ENCODE results near the gene LAMB3. TPM values are rescaled to one million over a fixed set of nuclear protein-coding genes. Genes with fewer than 3 reads are reported as not detected.

LAMB3 gene
- total RNA-seq, 1 experiment from 2014 or later: 0.85 TPM

DNA sequence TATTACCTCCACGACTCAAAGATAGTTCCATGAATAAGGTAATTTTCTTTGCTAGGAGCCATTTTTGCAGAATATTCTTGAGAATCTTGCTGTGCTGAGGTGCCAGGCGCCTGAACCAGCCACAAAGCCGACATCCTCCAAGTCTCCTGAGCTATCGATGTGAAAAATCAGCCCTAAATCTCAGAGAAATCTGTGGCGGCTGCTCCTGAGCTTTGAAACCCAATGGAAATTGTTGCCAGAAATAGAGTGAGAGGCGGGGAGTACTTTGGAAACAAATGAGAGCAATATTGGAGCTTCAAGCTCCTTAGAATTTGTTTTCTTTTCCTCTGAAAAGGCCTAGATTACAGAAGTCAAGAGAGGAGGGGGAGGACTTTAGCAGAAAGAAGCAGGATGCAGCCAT lies 62.4 kb downstream of the LAMB3 start (continued):
- TF ChIP-seq, protein P1, sequence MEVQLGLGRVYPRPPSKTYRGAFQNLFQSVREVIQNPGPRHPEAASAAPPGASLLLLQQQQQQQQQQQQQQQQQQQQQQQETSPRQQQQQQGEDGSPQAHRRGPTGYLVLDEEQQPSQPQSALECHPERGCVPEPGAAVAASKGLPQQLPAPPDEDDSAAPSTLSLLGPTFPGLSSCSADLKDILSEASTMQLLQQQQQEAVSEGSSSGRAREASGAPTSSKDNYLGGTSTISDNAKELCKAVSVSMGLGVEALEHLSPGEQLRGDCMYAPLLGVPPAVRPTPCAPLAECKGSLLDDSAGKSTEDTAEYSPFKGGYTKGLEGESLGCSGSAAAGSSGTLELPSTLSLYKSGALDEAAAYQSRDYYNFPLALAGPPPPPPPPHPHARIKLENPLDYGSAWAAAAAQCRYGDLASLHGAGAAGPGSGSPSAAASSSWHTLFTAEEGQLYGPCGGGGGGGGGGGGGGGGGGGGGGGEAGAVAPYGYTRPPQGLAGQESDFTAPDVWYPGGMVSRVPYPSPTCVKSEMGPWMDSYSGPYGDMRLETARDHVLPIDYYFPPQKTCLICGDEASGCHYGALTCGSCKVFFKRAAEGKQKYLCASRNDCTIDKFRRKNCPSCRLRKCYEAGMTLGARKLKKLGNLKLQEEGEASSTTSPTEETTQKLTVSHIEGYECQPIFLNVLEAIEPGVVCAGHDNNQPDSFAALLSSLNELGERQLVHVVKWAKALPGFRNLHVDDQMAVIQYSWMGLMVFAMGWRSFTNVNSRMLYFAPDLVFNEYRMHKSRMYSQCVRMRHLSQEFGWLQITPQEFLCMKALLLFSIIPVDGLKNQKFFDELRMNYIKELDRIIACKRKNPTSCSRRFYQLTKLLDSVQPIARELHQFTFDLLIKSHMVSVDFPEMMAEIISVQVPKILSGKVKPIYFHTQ (CRISPR knock-in tag; IDR thresholded peaks at IDR 0.05): no peak
- TF ChIP-seq, protein P2, sequence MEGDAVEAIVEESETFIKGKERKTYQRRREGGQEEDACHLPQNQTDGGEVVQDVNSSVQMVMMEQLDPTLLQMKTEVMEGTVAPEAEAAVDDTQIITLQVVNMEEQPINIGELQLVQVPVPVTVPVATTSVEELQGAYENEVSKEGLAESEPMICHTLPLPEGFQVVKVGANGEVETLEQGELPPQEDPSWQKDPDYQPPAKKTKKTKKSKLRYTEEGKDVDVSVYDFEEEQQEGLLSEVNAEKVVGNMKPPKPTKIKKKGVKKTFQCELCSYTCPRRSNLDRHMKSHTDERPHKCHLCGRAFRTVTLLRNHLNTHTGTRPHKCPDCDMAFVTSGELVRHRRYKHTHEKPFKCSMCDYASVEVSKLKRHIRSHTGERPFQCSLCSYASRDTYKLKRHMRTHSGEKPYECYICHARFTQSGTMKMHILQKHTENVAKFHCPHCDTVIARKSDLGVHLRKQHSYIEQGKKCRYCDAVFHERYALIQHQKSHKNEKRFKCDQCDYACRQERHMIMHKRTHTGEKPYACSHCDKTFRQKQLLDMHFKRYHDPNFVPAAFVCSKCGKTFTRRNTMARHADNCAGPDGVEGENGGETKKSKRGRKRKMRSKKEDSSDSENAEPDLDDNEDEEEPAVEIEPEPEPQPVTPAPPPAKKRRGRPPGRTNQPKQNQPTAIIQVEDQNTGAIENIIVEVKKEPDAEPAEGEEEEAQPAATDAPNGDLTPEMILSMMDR (IDR thresholded peaks at IDR 0.05): no peak
- TF ChIP-seq, protein P3, sequence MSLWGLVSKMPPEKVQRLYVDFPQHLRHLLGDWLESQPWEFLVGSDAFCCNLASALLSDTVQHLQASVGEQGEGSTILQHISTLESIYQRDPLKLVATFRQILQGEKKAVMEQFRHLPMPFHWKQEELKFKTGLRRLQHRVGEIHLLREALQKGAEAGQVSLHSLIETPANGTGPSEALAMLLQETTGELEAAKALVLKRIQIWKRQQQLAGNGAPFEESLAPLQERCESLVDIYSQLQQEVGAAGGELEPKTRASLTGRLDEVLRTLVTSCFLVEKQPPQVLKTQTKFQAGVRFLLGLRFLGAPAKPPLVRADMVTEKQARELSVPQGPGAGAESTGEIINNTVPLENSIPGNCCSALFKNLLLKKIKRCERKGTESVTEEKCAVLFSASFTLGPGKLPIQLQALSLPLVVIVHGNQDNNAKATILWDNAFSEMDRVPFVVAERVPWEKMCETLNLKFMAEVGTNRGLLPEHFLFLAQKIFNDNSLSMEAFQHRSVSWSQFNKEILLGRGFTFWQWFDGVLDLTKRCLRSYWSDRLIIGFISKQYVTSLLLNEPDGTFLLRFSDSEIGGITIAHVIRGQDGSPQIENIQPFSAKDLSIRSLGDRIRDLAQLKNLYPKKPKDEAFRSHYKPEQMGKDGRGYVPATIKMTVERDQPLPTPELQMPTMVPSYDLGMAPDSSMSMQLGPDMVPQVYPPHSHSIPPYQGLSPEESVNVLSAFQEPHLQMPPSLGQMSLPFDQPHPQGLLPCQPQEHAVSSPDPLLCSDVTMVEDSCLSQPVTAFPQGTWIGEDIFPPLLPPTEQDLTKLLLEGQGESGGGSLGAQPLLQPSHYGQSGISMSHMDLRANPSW (CRISPR knock-in tag; conservative IDR thresholded peaks at IDR 0.05; ENCODE audit: low read depth): no peak
- TF ChIP-seq, protein P4, sequence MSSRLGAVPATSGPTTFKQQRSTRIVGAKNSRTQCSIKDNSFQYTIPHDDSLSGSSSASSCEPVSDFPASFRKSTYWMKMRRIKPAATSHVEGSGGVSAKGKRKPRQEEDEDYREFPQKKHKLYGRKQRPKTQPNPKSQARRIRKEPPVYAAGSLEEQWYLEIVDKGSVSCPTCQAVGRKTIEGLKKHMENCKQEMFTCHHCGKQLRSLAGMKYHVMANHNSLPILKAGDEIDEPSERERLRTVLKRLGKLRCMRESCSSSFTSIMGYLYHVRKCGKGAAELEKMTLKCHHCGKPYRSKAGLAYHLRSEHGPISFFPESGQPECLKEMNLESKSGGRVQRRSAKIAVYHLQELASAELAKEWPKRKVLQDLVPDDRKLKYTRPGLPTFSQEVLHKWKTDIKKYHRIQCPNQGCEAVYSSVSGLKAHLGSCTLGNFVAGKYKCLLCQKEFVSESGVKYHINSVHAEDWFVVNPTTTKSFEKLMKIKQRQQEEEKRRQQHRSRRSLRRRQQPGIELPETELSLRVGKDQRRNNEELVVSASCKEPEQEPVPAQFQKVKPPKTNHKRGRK (CRISPR knock-in tag; IDR thresholded peaks at IDR 0.05; ENCODE audit: borderline replicate concordance): no peak
- no peak for TF ChIP-seq CBFB (CRISPR knock-in tag; IDR thresholded peaks at IDR 0.05; ENCODE audit: low read depth)

DNA sequence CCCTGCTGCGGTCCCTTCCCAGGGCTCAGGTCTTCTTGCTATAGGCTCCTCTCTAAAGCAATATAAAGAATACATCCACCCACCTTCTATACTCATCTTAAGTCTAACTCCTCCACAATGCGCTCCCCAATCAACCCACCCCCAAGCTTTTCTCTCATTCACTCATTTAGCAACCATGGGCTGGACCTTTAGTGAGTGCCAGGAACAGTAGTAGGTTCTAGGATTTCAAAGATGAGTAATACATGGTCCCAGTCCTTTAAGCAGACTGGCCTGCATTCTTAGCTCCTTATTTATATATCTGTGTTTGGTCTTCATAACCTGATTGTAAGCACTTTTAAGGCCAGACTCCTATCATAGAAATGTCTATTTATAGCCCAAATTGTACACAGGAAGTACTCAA lies 62.8 kb downstream of the LAMB3 start:
- H3K4me3 Mint-ChIP-seq: no peak overlapping the region
- H3K4me1 Mint-ChIP-seq: no peaks in the 10 kb centered on the region; the same call in 1 of the 2 replicates
- ATAC-seq (no peak), DNase-seq (ENCODE audit: low spot score) (no peak)
- H3K36me3 Mint-ChIP-seq: no peaks in the 10 kb centered on the region
- no peak overlapping the region for H3K27ac Mint-ChIP-seq
- ChIA-PET POLR2A (interaction anchor here (0.7 kb wide), 1 partner anchor 28 kb away, joined by 3 read pairs; no protein-coding TSS in a partner anchor), CTCF (interaction anchor here (0.5 to 5.2 kb wide), 14 partner anchors 13 to 1338 kb away, joined by 3 to 76 read pairs (median 6); partner anchors contain the start of gene LAMB3)
- peaks cover 6% of the 10 kb centered on the region for H3K9me3 Mint-ChIP-seq
- H3K27me3 Mint-ChIP-seq (ENCODE audit: low read depth): no peaks in the 10 kb centered on the region; the same call in 1 of the 2 replicates
- TF ChIP-seq SOX15 (CRISPR knock-in tag; IDR thresholded peaks at IDR 0.05): no peak
- TF ChIP-seq RELA (CRISPR knock-in tag; IDR thresholded peaks at IDR 0.05; ENCODE audit: borderline replicate concordance): no peak
- no peak for TF ChIP-seq ZNF317 (CRISPR knock-in tag; IDR thresholded peaks at IDR 0.05; ENCODE audit: borderline replicate concordance, low read depth)
- no peak for TF ChIP-seq ESRRA (CRISPR knock-in tag; IDR thresholded peaks at IDR 0.05; ENCODE audit: borderline replicate concordance)
- no peak for TF ChIP-seq MLX (CRISPR knock-in tag; IDR thresholded peaks at IDR 0.05)
- TF ChIP-seq EMX1 (CRISPR knock-in tag; IDR thresholded peaks at IDR 0.05): no peak
- no peak for TF ChIP-seq MYBL2 (CRISPR knock-in tag; IDR thresholded peaks at IDR 0.05)
- no peak for TF ChIP-seq SMAD4 (CRISPR knock-in tag; IDR thresholded peaks at IDR 0.05)
- no peak for TF ChIP-seq NR2C2 (CRISPR knock-in tag; IDR thresholded peaks at IDR 0.05)
- no peak for TF ChIP-seq NR3C1 (CRISPR knock-in tag; conservative IDR thresholded peaks at IDR 0.05; ENCODE audit: low read depth)
- no peak for TF ChIP-seq FOXK1 (CRISPR knock-in tag; IDR thresholded peaks at IDR 0.05)
- TF ChIP-seq PREB (CRISPR knock-in tag; IDR thresholded peaks at IDR 0.05; ENCODE audit: borderline replicate concordance): no peak
- TF ChIP-seq, protein P1 (CRISPR knock-in tag; IDR thresholded peaks at IDR 0.05): no peak
